ENCODE measurements around the gene ZNF414.

DNA sequence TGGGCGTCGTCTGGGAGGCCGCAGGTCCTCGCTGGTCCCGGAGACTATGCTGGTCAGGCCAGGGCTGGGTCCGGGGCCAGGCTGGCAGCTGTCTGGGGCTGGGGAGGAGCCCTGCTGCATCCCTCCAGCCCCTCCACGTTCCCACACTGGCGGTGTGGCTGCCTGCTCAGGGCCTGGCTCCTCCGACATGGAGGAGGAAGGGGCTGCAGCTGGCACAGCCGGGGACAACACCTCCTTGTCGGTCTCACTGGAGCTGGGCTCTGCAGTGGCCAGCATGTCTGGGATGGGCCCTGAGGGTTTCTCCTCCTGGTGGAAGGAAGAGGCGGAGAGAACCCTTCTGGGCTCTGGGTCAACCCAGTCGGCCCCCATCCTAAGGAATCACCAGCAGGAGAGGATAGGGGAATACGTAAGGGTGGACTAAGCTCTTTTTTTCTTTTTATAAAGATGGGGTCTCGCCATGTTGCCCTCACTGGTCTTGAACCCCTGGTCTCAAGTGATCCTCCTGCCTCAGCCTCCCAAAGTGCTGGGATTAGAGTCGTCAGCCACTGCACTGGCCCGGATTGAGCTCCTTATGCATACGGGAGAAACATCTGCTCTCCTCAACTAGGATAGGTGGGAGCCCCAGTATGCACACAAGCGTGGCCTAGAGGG, 806 bp downstream of the ZNF414 start:
- TF ChIP-seq, protein P1, sequence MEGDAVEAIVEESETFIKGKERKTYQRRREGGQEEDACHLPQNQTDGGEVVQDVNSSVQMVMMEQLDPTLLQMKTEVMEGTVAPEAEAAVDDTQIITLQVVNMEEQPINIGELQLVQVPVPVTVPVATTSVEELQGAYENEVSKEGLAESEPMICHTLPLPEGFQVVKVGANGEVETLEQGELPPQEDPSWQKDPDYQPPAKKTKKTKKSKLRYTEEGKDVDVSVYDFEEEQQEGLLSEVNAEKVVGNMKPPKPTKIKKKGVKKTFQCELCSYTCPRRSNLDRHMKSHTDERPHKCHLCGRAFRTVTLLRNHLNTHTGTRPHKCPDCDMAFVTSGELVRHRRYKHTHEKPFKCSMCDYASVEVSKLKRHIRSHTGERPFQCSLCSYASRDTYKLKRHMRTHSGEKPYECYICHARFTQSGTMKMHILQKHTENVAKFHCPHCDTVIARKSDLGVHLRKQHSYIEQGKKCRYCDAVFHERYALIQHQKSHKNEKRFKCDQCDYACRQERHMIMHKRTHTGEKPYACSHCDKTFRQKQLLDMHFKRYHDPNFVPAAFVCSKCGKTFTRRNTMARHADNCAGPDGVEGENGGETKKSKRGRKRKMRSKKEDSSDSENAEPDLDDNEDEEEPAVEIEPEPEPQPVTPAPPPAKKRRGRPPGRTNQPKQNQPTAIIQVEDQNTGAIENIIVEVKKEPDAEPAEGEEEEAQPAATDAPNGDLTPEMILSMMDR (IDR thresholded peaks at IDR 0.05): no peak
- TF ChIP-seq EP300 (IDR thresholded peaks at IDR 0.05) (no peak), POLR2AphosphoS5 (IDR thresholded peaks at IDR 0.05) (no peak), POLR2A (IDR thresholded peaks at IDR 0.05) (no peak)

Measured in gastroesophageal sphincter (tissue), 3 donors.